Left ventricle myocardium inferior (tissue), 1 donor: ENCODE measurements around the gene FARS2. TPM values are rescaled to one million over a fixed set of nuclear protein-coding genes. Genes with fewer than 3 reads are reported as not detected.

Experiments used
- DNase-seq: peaks from one replicate; pipeline ENCODE4 v3.0.0-alpha.2; 2020
- H3K27ac ChIP-seq: fragments of 200-600 bp; replicated peaks from 2 replicates; pipeline ENCODE4 v1.8.0; 2021
- H3K27me3 ChIP-seq: fragments of 200-600 bp; 2 replicates; pipeline ENCODE4 v1.8.0; 2021; ENCODE audit warnings: low read depth
- H3K36me3 ChIP-seq: fragments of 200-600 bp; 2 replicates; pipeline ENCODE4 v1.8.0; 2021
- H3K4me1 ChIP-seq: fragments of 200-600 bp; 2 replicates; pipeline ENCODE4 v1.8.0; 2021
- H3K4me3 ChIP-seq: fragments of 200-600 bp; 2 replicates; pipeline ENCODE4 v1.8.0; 2021; ENCODE audit warnings: mild to moderate bottlenecking, moderate library complexity
- H3K9me3 ChIP-seq: fragments of 200-600 bp; replicated peaks from 2 replicates; pipeline ENCODE4 v1.8.0; 2021
- CTCF ChIP-seq: fragments of 200-600 bp; IDR thresholded peaks from 2 replicates; pipeline ENCODE4 v1.8.0; 2021; ENCODE audit warnings: antibody characterized with exemption, mild to moderate bottlenecking, borderline replicate concordance
- intact Hi-C: fragments of 100-400 bp; cut with micrococcal nuclease; formaldehyde crosslinking; loops from one replicate; pipeline ENCODE4 v1.11.0; 2022
- total RNA-seq: library from RNA; stranded (reverse); fragmentation: NEBNext Ultra II Directional; extraction: Animal tissue kit (Norgen Biotek cat#: 25700); gene quantifications from one replicate; pipeline ENCODE4 v1.2.1, GENCODE V29; 2021
- donor health status: DM: no; HTN: yes; CAD: no; lungs with severe emphysema.

FARS2 gene
- total RNA-seq, 1 donor from 2014 or later: 16.7 TPM

- no peak for DNase-seq
- no peak overlapping the region for H3K4me3 ChIP-seq
- H3K27ac ChIP-seq: no peak overlapping the region
- peaks cover 10% of the 10 kb centered on the region for H3K9me3 ChIP-seq
- no peaks in the 10 kb centered on the region for H3K27me3 ChIP-seq
- H3K36me3 ChIP-seq: peaks cover 5% of the 10 kb centered on the region
- intact Hi-C loops: no loop called here
- no peak for TF ChIP-seq CTCF
- peaks cover 8% of the 10 kb centered on the region for H3K4me1 ChIP-seq
Measured at GRCh38 chr6:5771211-5771610, 509.9 kb downstream of the FARS2 start.

- no peaks in the 10 kb centered on the region for H3K27me3 ChIP-seq
- peaks cover 8% of the 10 kb centered on the region for H3K4me1 ChIP-seq
- H3K27ac ChIP-seq: no peak overlapping the region
- H3K9me3 ChIP-seq: peaks cover 7% of the 10 kb centered on the region
- no peak for TF ChIP-seq CTCF
- no peak for DNase-seq
- no peak overlapping the region for H3K4me3 ChIP-seq
- H3K36me3 ChIP-seq: peaks cover 5% of the 10 kb centered on the region
- intact Hi-C loops: no loop called here
Measured at GRCh38 chr6:5771759-5772390, 510.6 kb downstream of the FARS2 start.

- no peak for TF ChIP-seq CTCF
- no peak overlapping the region for H3K4me3 ChIP-seq
- intact Hi-C loops: no loop called here
- no peak overlapping the region for H3K27ac ChIP-seq
- H3K4me1 ChIP-seq: peaks cover 8% of the 10 kb centered on the region
- H3K27me3 ChIP-seq: no peaks in the 10 kb centered on the region
- peaks cover 5% of the 10 kb centered on the region for H3K36me3 ChIP-seq
- H3K9me3 ChIP-seq: peaks cover 5% of the 10 kb centered on the region
- no peak for DNase-seq
Measured at GRCh38 chr6:5772408-5773120, 511.3 kb downstream of the FARS2 start.

GRCh38 chr6:5776104-5776503, 514.8 kb downstream of the FARS2 start:
- DNase-seq: no peak
- H3K27me3 ChIP-seq: no peaks in the 10 kb centered on the region
- H3K9me3 ChIP-seq: no peaks in the 10 kb centered on the region
- intact Hi-C loops: no loop called here
- no peak for TF ChIP-seq CTCF
- peaks cover 5% of the 10 kb centered on the region for H3K36me3 ChIP-seq
- peaks cover 8% of the 10 kb centered on the region for H3K4me1 ChIP-seq
- H3K4me3 ChIP-seq: no peak overlapping the region
- H3K27ac ChIP-seq: no peak overlapping the region

- H3K27ac ChIP-seq: no peak overlapping the region
- no peak for DNase-seq
- TF ChIP-seq CTCF: no peak
- intact Hi-C loops: no loop called here
- H3K4me3 ChIP-seq: no peak overlapping the region
- peaks cover 2% of the 10 kb centered on the region for H3K4me1 ChIP-seq
- peaks cover 5% of the 10 kb centered on the region for H3K36me3 ChIP-seq
- no peaks in the 10 kb centered on the region for H3K27me3 ChIP-seq
- H3K9me3 ChIP-seq: no peaks in the 10 kb centered on the region
Measured at GRCh38 chr6:5776706-5777390, 515.5 kb downstream of the FARS2 start.
